K562 (cell line): Measurements from ENCODE around the gene TP53BP2. TPM values are rescaled to one million over a fixed set of nuclear protein-coding genes. Genes with fewer than 3 reads are reported as not detected.

Experiments used
- CHD1 ChIP-seq: fragments of 200-600 bp; sonication (generic); IDR thresholded peaks from one replicate; pipeline ENCODE4 v1.6.1; 2012; ENCODE audit warnings: mild to moderate bottlenecking, moderate library complexity, low read length, inconsistent platforms
- CSDE1 ChIP-seq, 2 experiments: fragments of 450-650 bp; IDR thresholded peaks; 2 replicates each; pipeline ENCODE4 v1.6.1; 2016; ENCODE audit warnings: mild to moderate bottlenecking in 1 of 2
- E2F3 ChIP-seq: fragments of 250-450 bp; sonication (Bioruptor Pico); IDR thresholded peaks from 2 replicates; pipeline ENCODE4 v1.4.0; 2020; ENCODE audit warnings: mild to moderate bottlenecking
- KLF13 ChIP-seq: fragments of 450-650 bp; IDR thresholded peaks from 2 replicates; pipeline ENCODE4 v1.6.1; 2016; ENCODE audit warnings: missing genetic modification characterization, low read depth, mild to moderate bottlenecking, missing compliant biosample characterization, moderate library complexity, borderline replicate concordance
- L3MBTL2 ChIP-seq: fragments of 450-650 bp; IDR thresholded peaks from 2 replicates; pipeline ENCODE4 v1.6.1; 2016; ENCODE audit warnings: mild to moderate bottlenecking, moderate library complexity
- NBN ChIP-seq: fragments of 450-650 bp; IDR thresholded peaks from 2 replicates; pipeline ENCODE4 v1.6.1; 2016; ENCODE audit warnings: low read depth, mild to moderate bottlenecking
- PHF8 ChIP-seq: fragments of 200-600 bp; sonication (generic); IDR thresholded peaks from 2 replicates; pipeline ENCODE4 v1.6.1; 2012; ENCODE audit warnings: mixed run types, mild to moderate bottlenecking, inconsistent platforms, low read length, moderate library complexity, borderline replicate concordance
- SMARCE1 ChIP-seq: fragments of 450-650 bp; IDR thresholded peaks from 2 replicates; pipeline ENCODE4 v1.7.1; 2016; ENCODE audit warnings: mild to moderate bottlenecking
- ZBTB7A ChIP-seq: IDR thresholded peaks from 2 replicates; pipeline ENCODE4 v1.6.1; 2011; ENCODE audit warnings: low read depth, mild to moderate bottlenecking, low read length, moderate library complexity, borderline replicate concordance; ENCODE audit not compliant: control insufficient read depth
- ZNF41 ChIP-seq: fragments of 250-450 bp; sonication (Bioruptor Pico); conservative IDR thresholded peaks from 2 replicates; pipeline ENCODE4 v1.4.0; 2020; ENCODE audit warnings: mild to moderate bottlenecking
- ZNF589 ChIP-seq: fragments of 200-800 bp; sonication (Bioruptor generic); IDR thresholded peaks from 2 replicates; pipeline ENCODE4 v1.6.1; 2016; ENCODE audit warnings: low read depth, missing genetic modification characterization, missing compliant biosample characterization
- polyA plus RNA-seq, 8 experiments: library from polyadenylated mRNA; depleted of rRNA in 4 of 8; stranded (reverse) in 5 of 8; unstranded in 3 of 8; fragments of >200 nt; fragmentation: Nextera tagmentation in 2 of 8; fragmentation: Illumina TruSeq in 1 of 8; extraction: Ambion mirVana in 2 of 8; extraction: Trizol in 1 of 8; gene quantifications; 2 replicates each; pipeline versions ENCODE4 v1.2.1 to v1.2.3, GENCODE V29; 2011 to 2014; ENCODE audit warnings: inconsistent platforms in 1 of 8, missing spikeins in 1 of 8
- total RNA-seq, 7 experiments: library from RNA; depleted of rRNA in 6 of 7; stranded (reverse); fragments of >200 nt in 6 of 7; fragmentation: Illumina TruSeq in 2 of 7; extraction: Trizol in 2 of 7; gene quantifications; 2 replicates each; pipeline versions ENCODE4 v1.2.1 to v1.2.3, GENCODE V29; 2011 to 2021; ENCODE audit warnings: low replicate concordance in 1 of 7
- TF ChIP-seq, protein P1 (sequence below), 2 experiments: fragments of 450-650 bp; formaldehyde crosslinking in 1 of 2; IDR thresholded peaks; 2 replicates each; pipeline versions ENCODE4 v1.4.0 to v1.6.1; 2014 to 2020; ENCODE audit warnings: mild to moderate bottlenecking in 2 of 2, borderline replicate concordance in 1 of 2, low read depth in 1 of 2
- TF ChIP-seq, protein P2 (sequence below): sonication (generic); formaldehyde crosslinking; IDR thresholded peaks from 2 replicates; pipeline ENCODE4 v1.8.0; 2023; ENCODE audit warnings: mild to moderate bottlenecking, missing genetic modification reagents
- TF ChIP-seq, protein P3 (sequence below), 2 experiments: IDR thresholded peaks; 2 replicates each; pipeline ENCODE4 v1.6.1; 2012; ENCODE audit warnings: improper control_type of control experiment in 2 of 2, low read depth in 2 of 2, low read length in 2 of 2, borderline replicate concordance in 1 of 2

The TP53BP2 gene
- total and polyA plus RNA-seq, 9 of the 15 experiments (the other 6 are each of a cell fraction or from before 2014, with no cell fraction given) = 17.0 to 69.6 (median 40.1) TPM

DNA sequence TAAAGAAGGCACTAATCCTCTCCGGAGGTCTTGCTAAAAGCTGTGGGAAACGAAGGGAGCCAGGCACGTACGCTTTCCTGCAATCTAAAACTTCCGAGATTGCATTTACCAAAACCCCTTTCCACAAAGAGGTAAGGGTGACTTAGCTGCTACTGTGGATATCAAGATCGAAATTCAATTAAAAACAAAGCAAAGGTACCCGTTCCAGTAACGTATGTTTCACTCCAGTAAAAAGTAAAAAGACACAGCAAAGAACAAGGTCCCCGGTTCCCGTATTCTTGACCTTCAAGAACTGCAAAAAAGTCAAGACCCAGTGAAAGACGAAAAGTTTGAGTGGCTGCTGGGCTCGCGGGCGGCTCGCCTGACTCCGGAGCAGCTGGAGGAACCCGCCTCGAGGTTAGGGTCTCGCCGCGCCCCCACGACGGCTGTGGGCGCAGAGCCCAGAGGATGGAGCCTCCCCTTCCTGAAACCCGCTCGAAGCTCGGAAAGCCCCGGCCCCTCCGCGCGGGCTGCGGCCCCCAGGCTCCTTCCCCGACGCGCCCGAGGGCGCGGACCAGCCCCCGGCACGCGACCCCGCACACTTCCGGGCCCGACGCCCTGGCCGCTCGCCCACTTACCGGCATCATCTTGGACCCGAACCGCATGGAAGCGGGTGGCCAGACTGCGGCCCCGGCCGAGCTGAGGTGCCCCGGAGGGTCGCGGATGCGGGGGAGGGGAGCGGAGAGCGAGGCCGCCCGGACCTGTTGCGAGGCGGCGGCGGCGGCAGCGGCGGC is 524 bp downstream of the TP53BP2 start (continued):
- TF ChIP-seq, protein P1, sequence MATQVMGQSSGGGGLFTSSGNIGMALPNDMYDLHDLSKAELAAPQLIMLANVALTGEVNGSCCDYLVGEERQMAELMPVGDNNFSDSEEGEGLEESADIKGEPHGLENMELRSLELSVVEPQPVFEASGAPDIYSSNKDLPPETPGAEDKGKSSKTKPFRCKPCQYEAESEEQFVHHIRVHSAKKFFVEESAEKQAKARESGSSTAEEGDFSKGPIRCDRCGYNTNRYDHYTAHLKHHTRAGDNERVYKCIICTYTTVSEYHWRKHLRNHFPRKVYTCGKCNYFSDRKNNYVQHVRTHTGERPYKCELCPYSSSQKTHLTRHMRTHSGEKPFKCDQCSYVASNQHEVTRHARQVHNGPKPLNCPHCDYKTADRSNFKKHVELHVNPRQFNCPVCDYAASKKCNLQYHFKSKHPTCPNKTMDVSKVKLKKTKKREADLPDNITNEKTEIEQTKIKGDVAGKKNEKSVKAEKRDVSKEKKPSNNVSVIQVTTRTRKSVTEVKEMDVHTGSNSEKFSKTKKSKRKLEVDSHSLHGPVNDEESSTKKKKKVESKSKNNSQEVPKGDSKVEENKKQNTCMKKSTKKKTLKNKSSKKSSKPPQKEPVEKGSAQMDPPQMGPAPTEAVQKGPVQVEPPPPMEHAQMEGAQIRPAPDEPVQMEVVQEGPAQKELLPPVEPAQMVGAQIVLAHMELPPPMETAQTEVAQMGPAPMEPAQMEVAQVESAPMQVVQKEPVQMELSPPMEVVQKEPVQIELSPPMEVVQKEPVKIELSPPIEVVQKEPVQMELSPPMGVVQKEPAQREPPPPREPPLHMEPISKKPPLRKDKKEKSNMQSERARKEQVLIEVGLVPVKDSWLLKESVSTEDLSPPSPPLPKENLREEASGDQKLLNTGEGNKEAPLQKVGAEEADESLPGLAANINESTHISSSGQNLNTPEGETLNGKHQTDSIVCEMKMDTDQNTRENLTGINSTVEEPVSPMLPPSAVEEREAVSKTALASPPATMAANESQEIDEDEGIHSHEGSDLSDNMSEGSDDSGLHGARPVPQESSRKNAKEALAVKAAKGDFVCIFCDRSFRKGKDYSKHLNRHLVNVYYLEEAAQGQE (IDR thresholded peaks at IDR 0.05; ENCODE audit: borderline replicate concordance) = no peak
- TF ChIP-seq, protein P1 (CRISPR knock-in tag; IDR thresholded peaks at IDR 0.05; ENCODE audit: low read depth) = peak; percentile 73
- TF ChIP-seq, protein P2, sequence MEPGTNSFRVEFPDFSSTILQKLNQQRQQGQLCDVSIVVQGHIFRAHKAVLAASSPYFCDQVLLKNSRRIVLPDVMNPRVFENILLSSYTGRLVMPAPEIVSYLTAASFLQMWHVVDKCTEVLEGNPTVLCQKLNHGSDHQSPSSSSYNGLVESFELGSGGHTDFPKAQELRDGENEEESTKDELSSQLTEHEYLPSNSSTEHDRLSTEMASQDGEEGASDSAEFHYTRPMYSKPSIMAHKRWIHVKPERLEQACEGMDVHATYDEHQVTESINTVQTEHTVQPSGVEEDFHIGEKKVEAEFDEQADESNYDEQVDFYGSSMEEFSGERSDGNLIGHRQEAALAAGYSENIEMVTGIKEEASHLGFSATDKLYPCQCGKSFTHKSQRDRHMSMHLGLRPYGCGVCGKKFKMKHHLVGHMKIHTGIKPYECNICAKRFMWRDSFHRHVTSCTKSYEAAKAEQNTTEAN = 0 out of 2 replicates have a peak, but pooled peaks have one; percentile 15
- TF ChIP-seq ZNF41 (CRISPR knock-in tag) (0 out of 2 replicates have a peak, but pooled peaks have one; percentile 33), ZNF589 (0 out of 2 replicates have a peak, but pooled peaks have one; percentile 43), PHF8 (peak; percentile 46; the same call in 1 of the 2 replicates), CSDE1 (IDR thresholded peaks at IDR 0.05) (no peak), KLF13 (tag) (0 out of 2 replicates have a peak, but pooled peaks have one; percentile 50), NBN (0 out of 2 replicates have a peak, but pooled peaks have one; percentile 75), E2F3 (CRISPR knock-in tag) (no peak), L3MBTL2 (peak; percentile 32), CHD1 (peak; percentile 27), ZBTB7A (peak; percentile 94), SMARCE1 (0 out of 2 replicates have a peak, but pooled peaks have one; percentile 56)
- TF ChIP-seq, protein P3, sequence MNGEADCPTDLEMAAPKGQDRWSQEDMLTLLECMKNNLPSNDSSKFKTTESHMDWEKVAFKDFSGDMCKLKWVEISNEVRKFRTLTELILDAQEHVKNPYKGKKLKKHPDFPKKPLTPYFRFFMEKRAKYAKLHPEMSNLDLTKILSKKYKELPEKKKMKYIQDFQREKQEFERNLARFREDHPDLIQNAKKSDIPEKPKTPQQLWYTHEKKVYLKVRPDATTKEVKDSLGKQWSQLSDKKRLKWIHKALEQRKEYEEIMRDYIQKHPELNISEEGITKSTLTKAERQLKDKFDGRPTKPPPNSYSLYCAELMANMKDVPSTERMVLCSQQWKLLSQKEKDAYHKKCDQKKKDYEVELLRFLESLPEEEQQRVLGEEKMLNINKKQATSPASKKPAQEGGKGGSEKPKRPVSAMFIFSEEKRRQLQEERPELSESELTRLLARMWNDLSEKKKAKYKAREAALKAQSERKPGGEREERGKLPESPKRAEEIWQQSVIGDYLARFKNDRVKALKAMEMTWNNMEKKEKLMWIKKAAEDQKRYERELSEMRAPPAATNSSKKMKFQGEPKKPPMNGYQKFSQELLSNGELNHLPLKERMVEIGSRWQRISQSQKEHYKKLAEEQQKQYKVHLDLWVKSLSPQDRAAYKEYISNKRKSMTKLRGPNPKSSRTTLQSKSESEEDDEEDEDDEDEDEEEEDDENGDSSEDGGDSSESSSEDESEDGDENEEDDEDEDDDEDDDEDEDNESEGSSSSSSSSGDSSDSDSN (IDR thresholded peaks at IDR 0.05; ENCODE audit: borderline replicate concordance in 1 of 2, low read depth in 2 of 2, low read length in 2 of 2) = peak; percentile 71 to 85; a peak in 3 of 4 replicates
